ENCODE results near the gene ARHGEF37. TPM values are rescaled to one million over a fixed set of nuclear protein-coding genes. Genes with fewer than 3 reads are reported as not detected.

ARHGEF37 gene
- total and polyA plus RNA-seq, 9 of the 15 experiments (the other 6 are each of a cell fraction or from before 2014, with no cell fraction given): 0.01 to 0.27 (median 0.05) TPM

GRCh38 chr5:149605998-149606724, 24.9 kb downstream of the ARHGEF37 start (continued):
- no peak for TF ChIP-seq BRD9 (IDR thresholded peaks at IDR 0.05; ENCODE audit: low read depth, partially characterized antibody)
- 0 out of 4 replicates have a peak, but pooled peaks of 1 of the 2 experiments have one; percentile 38 for TF ChIP-seq ARNT (IDR thresholded peaks at IDR 0.05)
- TF ChIP-seq BCL6 (CRISPR knock-in tag; IDR thresholded peaks at IDR 0.05): no peak
- peak; percentile 28; the same call in 1 of the 2 replicates for TF ChIP-seq ZBTB7A (IDR thresholded peaks at IDR 0.05; ENCODE audit: borderline replicate concordance, control insufficient read depth, low read depth, low read length)
- peak; percentile 56; the same call in 1 of the 2 replicates for TF ChIP-seq ZNF592 (IDR thresholded peaks at IDR 0.05)
- TF ChIP-seq ARID1B (IDR thresholded peaks at IDR 0.05): peak; percentile 91
- TF ChIP-seq, protein P1, sequence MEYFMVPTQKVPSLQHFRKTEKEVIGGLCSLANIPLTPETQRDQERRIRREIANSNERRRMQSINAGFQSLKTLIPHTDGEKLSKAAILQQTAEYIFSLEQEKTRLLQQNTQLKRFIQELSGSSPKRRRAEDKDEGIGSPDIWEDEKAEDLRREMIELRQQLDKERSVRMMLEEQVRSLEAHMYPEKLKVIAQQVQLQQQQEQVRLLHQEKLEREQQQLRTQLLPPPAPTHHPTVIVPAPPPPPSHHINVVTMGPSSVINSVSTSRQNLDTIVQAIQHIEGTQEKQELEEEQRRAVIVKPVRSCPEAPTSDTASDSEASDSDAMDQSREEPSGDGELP (CRISPR knock-in tag; IDR thresholded peaks at IDR 0.05; ENCODE audit: borderline replicate concordance): peak; percentile 79
- no peak for TF ChIP-seq ZNF274 (IDR thresholded peaks at IDR 0.05; ENCODE audit: borderline replicate concordance, low read depth, low read length)
- TF ChIP-seq MTA2 (IDR thresholded peaks at IDR 0.05; ENCODE audit: low read depth): peak; percentile 58
- peak; percentile 47 for TF ChIP-seq NFIC (IDR thresholded peaks at IDR 0.05)
- TF ChIP-seq ZEB2 (IDR thresholded peaks at IDR 0.05): 0 out of 2 replicates have a peak, but pooled peaks have one; percentile 15
- no peak for TF ChIP-seq ZNF253 (CRISPR knock-in tag; conservative IDR thresholded peaks at IDR 0.05)
- TF ChIP-seq THRAP3 (IDR thresholded peaks at IDR 0.05; ENCODE audit: borderline replicate concordance): no peak
- no peak for TF ChIP-seq HDGF (IDR thresholded peaks at IDR 0.05)
- TF ChIP-seq ZBTB8A (IDR thresholded peaks at IDR 0.05; ENCODE audit: partially characterized antibody): no peak
- TF ChIP-seq MYC (IDR thresholded peaks at IDR 0.05; ENCODE audit: low read depth, low read length): no peak
- no peak for TF ChIP-seq MYC (CRISPR knock-in tag; IDR thresholded peaks at IDR 0.05; ENCODE audit: borderline replicate concordance, low read depth)
- TF ChIP-seq KDM5B (IDR thresholded peaks at IDR 0.05; ENCODE audit: insufficient replicate concordance, low read depth, low read length): no peak
- peak; percentile 73; the same call in 1 of the 2 replicates for TF ChIP-seq MYNN (IDR thresholded peaks at IDR 0.05)
- no peak for TF ChIP-seq MYNN (CRISPR knock-in tag; IDR thresholded peaks at IDR 0.05)

Data from K562 (cell line).